Breast epithelium (tissue), 3 donors: ENCODE measurements around the gene NAALADL2.

ENCODE experiments used
- CTCF ChIP-seq, 3 donors: fragments of 450-650 bp; IDR thresholded peaks; one replicate each; pipeline ENCODE4 v1.5.1; 2016 to 2017; ENCODE audit warnings: antibody characterized with exemption in 3 of 3, mild to moderate bottlenecking in 3 of 3, moderate library complexity in 3 of 3
- POLR2A ChIP-seq: fragments of 450-650 bp; IDR thresholded peaks from one replicate; pipeline ENCODE4 v1.6.1; 2016; ENCODE audit warnings: antibody characterized with exemption, mild to moderate bottlenecking, moderate library complexity

GRCh38 chr3:175640958-175641357 is 781.8 kb downstream of the NAALADL2 start:
- TF ChIP-seq CTCF (IDR thresholded peaks at IDR 0.05) (no peak), POLR2A (no peak)
